PC-9 (cell line): ENCODE results near the gene GYS1. TPM values are rescaled to one million over a fixed set of nuclear protein-coding genes. Genes with fewer than 3 reads are reported as not detected.

Source experiments
- BruUV-seq: library from RNA; stranded (reverse); fragments of 400-500 nt; replicated peaks from 2 replicates; lab custom pipeline; 2021; lab: Mats Ljungman, UMichigan
- CTCF ChIA-PET: fragments of 300-600 bp; sonication (Branson Sonifier 250); formaldehyde crosslinking; loops from one replicate; lab custom pipeline; 2022; ENCODE audit warnings: antibody characterized with exemption; lab: Charles Lee
- POLR2A ChIA-PET: fragments of 300-600 bp; sonication (Branson Sonifier 250); formaldehyde crosslinking; loops from one replicate; lab custom pipeline; 2022; ENCODE audit warnings: antibody characterized with exemption; ENCODE audit not compliant: unreplicated experiment; lab: Charles Lee
- DNase-seq, 2 experiments: peaks; one replicate each; pipeline versions ENCODE4 v3.0.0 to v3.0.0-alpha.2; 2015 to 2022; ENCODE audit warnings: mixed read lengths in 1 of 2
- H2AFZ ChIP-seq: fragments of 200-600 bp; sonication (generic); 2 replicates; pipeline ENCODE4 v1.8.1; 2017; ENCODE audit warnings: antibody characterized with exemption
- H3F3A ChIP-seq: fragments of 200-600 bp; sonication (generic); 2 replicates; pipeline ENCODE4 v1.8.1; 2017; ENCODE audit warnings: antibody characterized with exemption, mild to moderate bottlenecking, low read depth; ENCODE audit not compliant: insufficient read depth
- H3K27ac ChIP-seq: fragments of 200-600 bp; sonication (generic); 2 replicates; pipeline ENCODE4 v1.6.1; 2016; ENCODE audit warnings: mixed run types
- H3K27me3 ChIP-seq: fragments of 200-600 bp; sonication (generic); 2 replicates; pipeline ENCODE4 v1.6.1; 2016; ENCODE audit warnings: low read depth, mixed run types; ENCODE audit not compliant: insufficient read depth
- H3K36me3 ChIP-seq: fragments of 200-600 bp; sonication (generic); 2 replicates; pipeline ENCODE4 v1.6.1; 2016; ENCODE audit warnings: low read depth, mixed run types
- H3K4me1 ChIP-seq: fragments of 200-600 bp; sonication (generic); replicated peaks from 2 replicates; pipeline ENCODE4 v1.6.1; 2016; ENCODE audit warnings: mixed run types; ENCODE audit not compliant: insufficient read depth
- H3K4me2 ChIP-seq: fragments of 200-600 bp; sonication (generic); 2 replicates; pipeline ENCODE4 v1.6.1; 2017; ENCODE audit warnings: mixed run types
- H3K4me3 ChIP-seq: fragments of 200-600 bp; sonication (generic); 2 replicates; pipeline ENCODE4 v1.6.1; 2016; ENCODE audit warnings: mixed run types
- H3K79me2 ChIP-seq: fragments of 200-600 bp; sonication (generic); 2 replicates; pipeline ENCODE4 v1.6.1; 2017; ENCODE audit warnings: low read depth, mixed run types
- H3K9me2 ChIP-seq: fragments of 200-600 bp; sonication (generic); 2 replicates; pipeline ENCODE4 v1.8.1; 2017; ENCODE audit warnings: mild to moderate bottlenecking; ENCODE audit not compliant: insufficient read depth
- H3K9me3 ChIP-seq: fragments of 200-600 bp; sonication (generic); 2 replicates; pipeline ENCODE4 v1.8.1; 2016; ENCODE audit warnings: low read depth; ENCODE audit not compliant: insufficient read depth
- H4K20me1 ChIP-seq: fragments of 200-600 bp; sonication (generic); 2 replicates; pipeline ENCODE4 v1.8.1; 2017; ENCODE audit not compliant: insufficient read depth
- CTCF ChIP-seq: fragments of 200-600 bp; sonication (generic); conservative IDR thresholded peaks from 2 replicates; pipeline ENCODE4 v1.6.1; 2017; ENCODE audit warnings: mixed run types, antibody characterized with exemption, mild to moderate bottlenecking, moderate library complexity
- EZH2 ChIP-seq: fragments of 200-600 bp; sonication (generic); IDR thresholded peaks from 2 replicates; pipeline ENCODE4 v1.8.0; 2017; ENCODE audit warnings: antibody characterized with exemption, low read depth
- intact Hi-C: fragments of 100-400 bp; cut with micrococcal nuclease; formaldehyde crosslinking; loops from one replicate; pipeline ENCODE4 v1.10.0; 2022; ENCODE audit not compliant: unreplicated experiment
- total RNA-seq: library from RNA; stranded (reverse); gene quantifications from 2 replicates; pipeline ENCODE4 v1.2.3, GENCODE V29; 2021

Gene GYS1
- total RNA-seq, 1 experiment from 2014 or later: 54.2 TPM

GRCh38 chr19:49004964-49005614 is 12.0 kb upstream of the GYS1 start:
- no peak overlapping the region for H3K27ac ChIP-seq
- no peak overlapping the region for H3K4me3 ChIP-seq
- peaks cover 26% of the 10 kb centered on the region; the same call in 1 of the 2 replicates for H3K36me3 ChIP-seq
- peaks cover 12% of the 10 kb centered on the region for H3F3A ChIP-seq
- no peak for TF ChIP-seq CTCF
- TF ChIP-seq EZH2: no peak
- CTCF ChIA-PET: no interaction called here
- POLR2A ChIA-PET: interaction anchor here (0.6 kb wide), 1 partner anchor 8 kb away, joined by 5 read pairs; no protein-coding TSS in a partner anchor
- no peak overlapping the region for H3K4me2 ChIP-seq
- intact Hi-C loops: no loop called here
- no peaks in the 10 kb centered on the region for H3K9me2 ChIP-seq
- no peaks in the 10 kb centered on the region for H3K4me1 ChIP-seq
- H4K20me1 ChIP-seq: peaks cover 20% of the 10 kb centered on the region
- H3K27me3 ChIP-seq: no peaks in the 10 kb centered on the region
- H2AFZ ChIP-seq: no peak overlapping the region
- H3K79me2 ChIP-seq: no peaks in the 10 kb centered on the region
- BruUV-seq: no TSS peak
- DNase-seq: no peak
- no peaks in the 10 kb centered on the region for H3K9me3 ChIP-seq

- TF ChIP-seq CTCF: no peak
- no peak for TF ChIP-seq EZH2
- Histone ChIP-seq H3K4me1 (no peaks in the 10 kb centered on the region), H4K20me1 (peaks cover 26% of the 10 kb centered on the region), H3K9me3 (no peaks in the 10 kb centered on the region), H3K9me2 (no peaks in the 10 kb centered on the region), H3K4me3 (no peak overlapping the region), H3K79me2 (no peaks in the 10 kb centered on the region; the same call in 1 of the 2 replicates), H3F3A (peaks cover 18% of the 10 kb centered on the region), H3K36me3 (peaks cover 35% of the 10 kb centered on the region), H2AFZ (no peak overlapping the region), H3K4me2 (no peak overlapping the region), H3K27ac (no peak overlapping the region), H3K27me3 (no peaks in the 10 kb centered on the region)
- ChIA-PET POLR2A (interaction anchor here (0.7 kb wide), 1 partner anchor 10 kb away, joined by 3 read pairs; no protein-coding TSS in a partner anchor), CTCF (interaction anchor here (0.6 kb wide), 1 partner anchor 27 kb away, joined by 5 read pairs; no protein-coding TSS in a partner anchor)
- no TSS peak for BruUV-seq
- intact Hi-C loops: no loop called here
- no peak for DNase-seq
These were observed 11.0 kb upstream of the GYS1 start for GRCh38 chr19:49004133-49004532.

- CTCF ChIA-PET: interaction anchor here (2.0 kb wide), 1 partner anchor 74 kb away, joined by 12 read pairs; no protein-coding TSS in a partner anchor
- Histone ChIP-seq H3K79me2 (peaks cover 38% of the 10 kb centered on the region), H2AFZ (no peak overlapping the region)
These were observed 6.6 kb upstream of the GYS1 start for GRCh38 chr19:48999481-49000325.

More at GRCh38 chr19:48999481-49000325, 6.6 kb upstream of the GYS1 start:
- Histone ChIP-seq H3K4me1 (peaks cover 8% of the 10 kb centered on the region), H3K9me2 (no peaks in the 10 kb centered on the region), H3F3A (peaks cover 21% of the 10 kb centered on the region), H3K36me3 (peaks cover 20% of the 10 kb centered on the region), H3K9me3 (no peaks in the 10 kb centered on the region), H3K4me2 (no peak overlapping the region), H3K4me3 (no peak overlapping the region), H3K27ac (no peak overlapping the region), H4K20me1 (peaks cover 58% of the 10 kb centered on the region), H3K27me3 (no peaks in the 10 kb centered on the region)
- POLR2A ChIA-PET: interaction anchor here (0.8 kb wide), 1 partner anchor 87 kb away, joined by 7 read pairs; no protein-coding TSS in a partner anchor
- peak; percentile 71 for TF ChIP-seq CTCF
- no peak for TF ChIP-seq EZH2
- intact Hi-C loops: loop anchor here (2.0 to 10.0 kb wide), 3 partner anchors 75 to 645 kb away; partner anchors contain the start of genes CA11, RRAS and SCAF1
- no TSS peak for BruUV-seq
- DNase-seq: peak in 1 of 2 experiments; percentile 51
